GM19372 (cell line): ENCODE measurements around the gene NDUFS1.
"Not testable (repeated sequence)": the region's sequence is repeated elsewhere in the genome, so short reads cannot be mapped to it uniquely, and the experiment has no call there.

Source experiments
- ATAC-seq: cut with Tn5 transposase; IDR thresholded peaks from one replicate; pipeline ENCODE4 v1.9.1; 2021; ENCODE audit warnings: mild to moderate bottlenecking, low read depth, moderate library complexity; ENCODE audit not compliant: unreplicated experiment

Gene NDUFS1

DNA sequence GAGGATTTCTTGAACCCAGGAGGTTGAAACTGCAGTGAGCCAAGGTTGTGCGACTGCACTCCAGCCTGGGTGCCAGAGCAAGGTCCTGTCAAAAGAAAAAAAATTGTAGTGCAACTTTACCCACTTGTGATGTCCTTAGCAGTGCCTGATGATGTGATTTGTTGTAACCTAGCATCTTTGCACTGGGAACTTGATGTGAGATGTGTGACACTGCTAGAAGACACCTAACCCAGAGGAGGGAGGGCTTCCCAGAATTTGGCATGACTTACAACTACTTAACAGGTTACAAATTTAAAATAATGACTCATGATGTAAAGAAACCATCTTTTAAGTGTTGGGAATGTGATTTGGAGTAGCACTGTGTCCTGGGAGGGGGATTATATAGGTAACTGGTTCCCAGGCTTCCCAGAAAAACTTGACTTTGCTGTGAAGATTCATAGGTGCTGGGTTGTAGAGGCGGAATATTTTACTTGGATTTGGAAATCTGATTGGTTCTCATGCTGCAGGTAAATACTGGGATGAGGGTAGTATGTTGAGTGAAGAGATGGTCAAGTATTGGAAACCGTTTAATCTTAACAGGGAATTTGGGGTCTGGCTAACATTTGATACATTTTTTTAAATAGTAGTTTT, 4.1 kb upstream of the NDUFS1 start:
- no peak for ATAC-seq

DNA sequence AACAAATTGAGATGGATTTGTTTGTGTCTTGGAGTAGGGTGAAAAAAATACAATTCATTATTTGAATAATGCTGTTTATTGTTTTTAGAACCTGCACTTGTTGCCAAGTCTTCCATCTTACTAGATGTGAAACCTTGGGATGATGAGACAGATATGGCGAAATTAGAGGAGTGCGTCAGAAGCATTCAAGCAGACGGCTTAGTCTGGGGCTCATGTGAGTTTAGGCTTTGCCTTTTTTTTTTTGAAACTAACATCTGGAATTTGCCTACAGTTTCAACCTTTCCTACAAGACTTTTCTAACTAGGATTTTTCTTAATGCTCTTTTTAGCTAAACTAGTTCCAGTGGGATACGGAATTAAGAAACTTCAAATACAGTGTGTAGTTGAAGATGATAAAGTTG, 3.2 kb upstream of the NDUFS1 start:
- ATAC-seq: not testable (repeated sequence)

DNA sequence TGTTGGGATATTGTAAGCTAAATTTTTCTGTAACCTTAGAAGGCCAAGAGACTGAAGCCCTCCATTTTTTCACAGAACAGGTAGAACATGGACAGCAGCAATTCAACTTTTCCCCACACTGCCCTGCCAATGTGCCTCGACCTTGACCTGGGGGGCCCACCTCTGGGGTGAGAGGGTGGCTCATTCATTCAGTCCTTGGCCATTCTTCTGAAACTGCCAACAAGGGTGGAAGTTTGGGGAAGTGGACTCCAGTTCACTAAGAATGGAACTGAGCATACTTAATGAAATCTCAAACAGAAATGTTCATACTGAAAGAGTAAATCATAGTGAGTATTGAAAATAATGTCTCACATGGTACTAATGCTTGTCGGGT, 1.5 kb upstream of the NDUFS1 start:
- no peak for ATAC-seq

DNA sequence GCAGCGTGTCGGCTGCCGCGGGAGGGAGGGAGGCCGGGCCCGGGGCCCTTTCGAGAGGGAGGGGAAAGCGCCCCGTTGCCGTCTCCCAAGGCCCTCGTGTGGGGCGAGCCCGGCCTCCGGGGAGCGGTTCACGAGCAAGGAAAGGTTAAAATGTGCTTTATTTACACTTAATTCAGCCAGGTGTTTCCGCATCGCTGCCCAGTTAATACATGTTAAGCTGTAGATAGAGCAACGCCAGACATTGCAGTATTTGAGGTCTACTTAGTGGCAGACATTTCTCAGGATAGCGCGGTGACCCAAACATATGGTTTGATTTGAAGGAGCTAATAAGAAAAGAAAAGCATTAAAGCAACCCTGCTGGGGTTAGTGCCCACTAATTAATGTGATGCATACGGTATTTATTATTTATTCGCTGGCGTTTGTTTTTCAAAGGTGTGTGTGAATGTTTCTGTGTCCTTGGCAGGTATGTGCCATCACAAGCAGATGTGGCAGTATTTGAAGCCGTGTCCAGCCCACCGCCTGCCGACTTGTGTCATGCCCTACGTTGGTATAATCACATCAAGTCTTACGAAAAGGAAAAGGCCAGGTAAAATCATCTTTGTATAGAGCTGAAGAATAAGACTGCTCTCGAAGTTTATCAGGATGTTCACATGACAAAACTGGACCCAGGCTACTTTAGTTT, 1.0 kb upstream of the NDUFS1 start:
- peak; percentile 49 for ATAC-seq

DNA sequence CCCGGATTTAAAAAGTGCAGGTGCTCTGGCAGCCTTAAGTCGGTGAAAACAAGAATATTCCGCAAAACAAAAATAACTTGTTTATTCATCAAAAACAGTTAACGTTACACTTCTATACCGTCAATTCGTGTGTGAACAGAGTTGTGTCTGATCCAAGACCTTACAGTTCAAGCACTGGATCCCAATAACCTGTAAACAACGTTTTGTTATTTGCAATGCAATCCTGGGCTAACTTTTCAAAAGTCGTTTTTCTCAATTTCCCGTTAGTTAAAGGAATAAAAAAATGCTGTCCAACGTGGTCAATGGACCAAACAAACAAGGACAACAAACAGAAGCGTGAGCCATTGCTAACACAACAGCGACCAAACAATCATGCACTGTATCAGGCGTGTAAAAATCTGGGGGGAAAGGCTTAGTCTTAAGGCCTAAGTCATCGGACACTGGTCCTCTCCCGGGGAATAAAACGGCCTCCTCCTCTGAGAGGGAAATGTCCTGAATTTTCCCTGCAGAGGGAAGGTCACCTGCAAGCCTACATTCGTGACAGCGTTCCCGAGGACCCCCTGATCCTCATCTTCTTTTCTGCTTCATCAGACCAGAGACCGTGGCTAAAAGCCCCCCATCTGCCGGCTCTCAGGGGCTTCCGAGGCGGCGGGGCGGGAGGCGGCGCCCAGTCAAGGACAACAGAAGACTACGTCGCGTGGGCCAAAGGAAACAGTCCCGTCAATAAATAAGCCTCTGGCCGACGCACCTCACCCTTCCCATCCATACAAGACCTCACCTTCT, 490 bp downstream of the NDUFS1 start:
- peak; percentile 7 for ATAC-seq

DNA sequence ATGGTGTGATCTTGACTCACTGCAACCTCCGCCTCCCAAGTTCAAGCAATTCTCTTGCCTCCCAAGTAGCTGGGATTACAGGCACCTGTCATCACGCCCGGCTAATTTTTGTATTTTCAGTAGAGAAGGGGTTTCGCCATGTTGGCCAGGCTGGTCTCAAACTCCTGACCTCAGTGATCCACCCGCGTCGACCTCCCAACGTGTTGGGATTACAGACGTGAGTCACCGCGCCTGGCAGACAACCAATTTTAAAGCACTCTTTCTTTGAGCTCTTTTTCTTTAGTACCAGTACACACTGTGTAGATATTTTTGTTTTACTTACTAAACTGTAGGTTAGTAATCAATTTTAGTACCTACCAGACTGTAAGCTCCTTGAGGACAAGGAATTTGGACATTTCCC, 2.2 kb downstream of the NDUFS1 start:
- not testable (repeated sequence) for ATAC-seq

DNA sequence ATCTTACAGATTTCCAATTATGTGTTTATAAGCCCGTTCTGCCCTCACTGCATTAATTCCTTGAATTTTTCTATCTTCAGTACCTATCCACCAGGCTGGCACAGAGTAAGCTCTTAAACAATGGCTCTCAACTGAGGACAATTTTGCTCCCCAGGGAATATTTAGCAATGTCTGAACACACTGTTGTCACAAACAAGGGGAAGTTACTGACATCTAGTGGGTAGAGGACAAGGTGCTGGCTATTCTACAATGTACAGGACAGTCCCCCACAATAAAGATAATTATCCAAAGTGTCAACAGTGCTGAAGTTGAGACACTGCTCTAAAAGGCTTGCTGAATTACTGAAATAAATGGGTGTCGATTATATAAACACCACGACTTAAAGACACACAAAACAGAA, 5.0 kb downstream of the NDUFS1 start:
- no peak for ATAC-seq

DNA sequence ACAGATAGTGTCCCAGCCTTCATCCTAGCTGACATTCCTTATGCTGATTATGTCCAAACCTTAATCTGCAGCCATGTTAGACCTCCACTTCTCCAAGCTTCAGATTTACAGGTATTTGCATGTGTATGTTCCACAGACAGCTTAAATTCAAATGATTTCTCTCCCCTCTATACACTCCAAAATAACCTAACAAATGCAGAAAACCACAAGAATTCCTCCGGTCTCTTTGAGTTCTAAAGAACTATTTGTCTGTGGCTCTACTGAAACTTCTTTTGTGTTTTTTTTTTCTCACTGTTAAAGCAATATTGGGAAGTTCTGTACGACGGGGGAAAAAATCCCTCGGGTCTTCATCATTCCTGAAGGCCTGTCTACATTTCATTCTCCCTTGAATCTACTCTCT, 8.6 kb downstream of the NDUFS1 start:
- ATAC-seq: no peak

DNA sequence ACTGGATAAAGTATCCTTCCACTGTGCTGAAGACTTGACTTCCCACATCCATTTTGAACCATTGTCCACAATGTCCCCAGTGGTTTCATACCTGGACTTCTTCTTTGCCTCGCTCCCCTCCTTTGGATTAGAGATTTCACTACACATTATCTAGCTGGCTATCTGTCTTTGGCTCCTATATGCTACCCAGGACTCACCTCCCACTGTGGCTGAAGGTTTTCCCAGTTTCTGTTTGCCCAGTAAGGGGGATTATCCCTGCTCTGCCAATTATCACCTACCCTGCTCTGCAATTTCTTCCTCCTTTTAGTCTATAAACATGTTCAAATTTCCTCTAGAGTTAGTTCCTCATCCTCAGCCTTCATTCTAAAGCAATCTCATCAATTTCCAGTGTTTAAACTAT, 9.1 kb downstream of the NDUFS1 start:
- no peak for ATAC-seq

DNA sequence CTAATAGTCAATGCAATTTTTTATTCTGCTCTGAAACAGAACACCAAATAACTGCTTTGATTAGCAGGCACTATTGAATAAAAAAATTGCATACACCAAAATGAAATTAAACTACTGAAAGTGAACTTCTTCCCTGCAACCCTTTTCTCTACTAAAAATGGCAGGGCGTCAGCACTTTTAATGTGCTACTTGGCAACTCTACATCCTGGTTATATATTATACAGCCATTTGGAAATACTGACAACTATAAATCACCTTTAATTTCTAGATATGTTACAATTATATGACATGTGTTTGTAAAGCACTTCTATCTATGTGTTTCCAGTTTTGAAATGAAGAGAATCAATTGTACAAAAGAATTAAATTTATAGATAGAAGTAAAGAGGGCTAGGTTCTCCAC, 9.9 kb downstream of the NDUFS1 start:
- no peak for ATAC-seq

DNA sequence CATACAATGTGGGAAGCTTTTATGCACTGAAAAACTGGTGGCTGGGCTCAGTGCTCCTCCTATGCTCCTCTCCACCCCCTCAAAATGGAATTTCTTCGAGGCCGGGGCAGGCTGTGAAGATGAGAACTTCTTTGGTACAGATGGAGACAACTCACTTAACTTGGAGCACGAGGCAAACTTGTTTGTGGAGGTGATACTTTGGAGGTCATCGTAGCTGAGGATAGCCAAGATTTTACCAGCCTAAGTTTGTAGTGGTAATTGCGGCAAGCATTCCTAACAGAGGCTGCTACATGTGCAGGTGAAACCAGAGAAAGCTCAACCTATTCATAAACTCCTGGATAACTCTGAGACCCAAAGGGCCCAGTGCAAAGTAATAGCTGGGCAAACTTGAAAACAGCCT, 13.6 kb downstream of the NDUFS1 start:
- ATAC-seq: no peak

DNA sequence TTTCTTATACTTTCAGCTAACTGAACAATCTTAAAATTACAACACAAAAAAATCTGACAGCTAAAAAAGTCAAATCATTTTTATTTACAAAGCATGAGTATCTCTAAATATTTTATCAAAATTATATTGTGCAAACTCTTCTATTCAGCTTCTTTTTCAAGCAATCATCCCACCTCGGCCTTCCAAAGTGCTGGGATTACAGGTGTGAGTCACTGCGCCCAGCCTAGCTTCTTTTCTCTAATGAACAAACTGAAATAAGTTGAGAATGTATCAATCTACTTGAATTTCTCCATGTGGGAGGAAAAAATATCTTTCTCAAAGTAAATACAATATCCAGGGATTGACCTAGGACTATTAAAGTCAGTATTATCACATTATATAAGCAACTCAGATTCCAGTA, 14.9 kb downstream of the NDUFS1 start:
- ATAC-seq: no peak

DNA sequence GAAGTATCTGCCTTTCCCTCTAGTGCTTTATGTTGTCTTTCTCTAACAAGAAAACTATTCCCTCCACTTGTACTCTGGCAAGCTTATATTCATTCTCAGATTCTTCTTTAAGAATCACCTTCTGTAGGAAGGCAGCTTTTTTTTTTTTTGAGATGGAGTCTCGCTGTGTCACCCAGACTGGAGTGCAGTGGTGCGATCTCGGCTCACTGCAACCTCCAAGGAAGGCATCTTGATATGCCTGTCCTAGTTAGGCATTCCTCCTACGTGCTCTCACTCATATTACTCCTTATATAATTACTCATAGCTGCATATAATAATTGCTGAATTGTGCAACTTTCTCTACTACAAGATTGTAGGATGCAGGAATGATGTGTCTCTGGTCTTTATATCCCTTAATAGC, 15.8 kb downstream of the NDUFS1 start:
- no peak for ATAC-seq

DNA sequence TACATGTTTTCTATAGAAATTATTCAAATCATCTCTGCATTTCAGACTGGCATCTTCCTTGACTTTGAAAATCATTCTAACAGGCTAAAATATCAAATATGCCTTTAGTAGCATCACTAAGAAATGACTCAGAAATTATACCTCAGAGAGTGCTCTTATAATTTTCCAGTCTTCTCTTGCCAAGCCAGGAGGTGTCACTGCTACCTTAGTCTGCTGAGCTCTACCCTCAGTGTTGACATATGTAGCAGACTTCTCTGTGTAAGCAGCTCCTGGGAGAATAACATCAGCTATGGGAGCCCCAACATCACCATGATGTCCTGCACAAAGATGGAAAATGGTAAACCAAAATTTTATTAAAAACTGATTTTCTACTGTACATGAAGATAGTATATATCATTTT, 31.6 kb downstream of the NDUFS1 start:
- ATAC-seq: no peak

DNA sequence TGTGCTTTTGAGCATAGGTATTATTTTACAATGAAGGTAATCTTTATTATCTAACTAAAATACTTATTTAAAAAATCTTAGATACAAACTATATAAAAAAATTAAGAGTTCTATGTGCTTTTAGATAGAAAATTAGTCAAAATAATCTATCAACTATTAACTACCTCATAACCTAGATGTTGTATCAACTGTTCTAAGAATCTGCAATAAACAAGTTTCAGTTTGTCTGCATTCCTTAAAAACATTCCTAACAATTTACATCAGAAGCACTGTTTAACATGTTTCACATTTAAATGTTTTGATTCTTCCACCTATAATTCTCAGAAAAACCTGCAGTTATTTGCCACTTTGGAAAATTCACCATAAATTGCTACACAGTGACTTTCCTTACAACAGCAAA, 33.3 kb downstream of the NDUFS1 start:
- no peak for ATAC-seq

DNA sequence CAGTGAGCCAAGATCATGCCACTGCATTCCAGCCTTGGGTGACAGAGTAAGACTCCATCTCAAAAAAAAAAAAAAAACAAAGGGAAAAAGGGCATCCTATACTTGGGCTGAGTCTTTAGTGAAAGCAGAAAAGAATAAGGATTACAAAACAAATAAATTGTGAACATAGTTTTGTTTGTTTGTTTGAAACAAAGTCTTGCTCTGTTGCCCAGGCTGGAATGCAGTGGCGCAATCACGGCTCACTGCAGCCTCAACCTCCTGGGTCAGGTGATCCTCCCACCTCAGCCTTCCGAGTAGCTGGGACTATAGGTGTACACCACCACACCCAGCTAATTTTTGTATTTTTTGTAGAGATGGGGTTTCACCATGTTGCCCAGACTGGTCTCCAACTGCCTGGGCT, 36.7 kb downstream of the NDUFS1 start:
- not testable (repeated sequence) for ATAC-seq

DNA sequence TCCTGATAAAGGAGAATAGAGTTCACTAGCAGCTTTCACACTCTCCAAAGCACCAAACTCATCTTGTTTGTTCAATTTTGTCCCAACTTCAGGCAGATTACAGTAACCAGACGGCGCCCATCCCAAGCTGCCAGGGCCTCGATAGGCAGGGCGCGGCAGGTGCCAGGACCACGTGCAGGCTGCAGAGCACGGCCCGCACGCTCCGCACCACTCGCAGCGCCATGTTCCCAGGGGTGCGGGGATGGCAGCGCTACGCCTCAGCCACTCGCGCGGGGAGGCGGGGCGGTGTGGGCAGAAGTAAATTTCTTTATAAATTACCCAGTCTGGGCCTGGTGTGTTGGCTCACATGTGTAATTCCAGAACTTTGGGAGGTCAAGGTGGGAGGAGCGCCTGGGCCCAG, 43.0 kb downstream of the NDUFS1 start:
- no peak for ATAC-seq

DNA sequence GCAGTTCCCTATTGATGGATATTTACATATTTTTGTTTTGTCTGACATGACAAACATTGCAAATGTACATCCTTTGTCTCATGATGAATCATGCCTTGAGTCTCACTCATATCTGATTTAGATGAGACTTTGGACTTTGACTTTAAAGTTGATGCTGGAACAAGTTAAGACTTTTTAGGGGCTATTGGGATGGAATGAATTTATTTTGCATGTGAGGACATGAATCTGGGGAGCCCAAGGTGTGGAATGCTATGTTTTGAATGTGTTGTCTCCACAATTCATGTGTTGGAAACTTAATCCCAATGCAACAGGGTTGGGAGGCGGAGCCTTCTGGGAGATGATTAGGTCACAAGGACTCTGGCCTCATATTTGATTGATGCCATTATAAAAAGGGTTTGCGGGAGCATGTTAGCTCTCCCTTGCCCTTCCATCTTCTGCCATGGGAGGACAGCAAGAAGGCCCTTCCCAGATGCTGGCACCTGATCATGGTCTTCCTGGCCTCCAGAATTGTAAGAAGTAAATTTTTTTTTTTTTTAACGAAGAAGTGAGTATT, 44.1 kb downstream of the NDUFS1 start:
- no peak for ATAC-seq

DNA sequence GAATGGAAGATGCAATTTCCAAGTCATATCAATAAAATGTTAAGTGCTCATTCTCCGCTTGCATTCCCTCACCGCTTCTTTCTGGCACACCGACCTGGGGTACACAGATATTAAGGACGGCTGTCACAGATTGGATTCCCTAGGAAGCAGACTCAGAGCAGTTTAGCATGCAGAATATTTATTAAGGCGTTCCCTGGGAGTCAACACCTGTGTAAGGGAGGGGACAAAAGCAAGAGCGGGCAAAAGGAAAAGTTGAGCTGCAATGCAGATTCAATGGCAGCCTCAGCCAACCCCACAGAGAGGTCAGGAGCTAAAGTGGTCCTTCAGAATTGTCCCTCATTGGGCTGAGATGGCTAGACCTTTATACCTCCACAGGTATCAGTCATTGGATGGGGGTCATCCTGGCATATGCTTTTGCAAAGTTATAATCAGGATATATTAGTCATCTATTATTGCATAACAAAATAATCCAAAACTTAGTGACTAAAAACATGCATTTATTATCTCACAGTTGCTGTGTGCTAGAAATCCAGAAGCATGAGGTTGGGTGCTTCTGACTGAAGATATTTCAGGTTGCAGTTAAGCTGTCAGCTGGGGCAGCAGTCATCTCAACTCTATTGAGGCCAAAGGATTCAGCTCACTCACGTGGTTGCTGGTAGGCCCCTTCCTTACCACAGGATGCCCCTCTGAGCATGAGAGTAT, 46.2 kb downstream of the NDUFS1 start:
- ATAC-seq: no peak

DNA sequence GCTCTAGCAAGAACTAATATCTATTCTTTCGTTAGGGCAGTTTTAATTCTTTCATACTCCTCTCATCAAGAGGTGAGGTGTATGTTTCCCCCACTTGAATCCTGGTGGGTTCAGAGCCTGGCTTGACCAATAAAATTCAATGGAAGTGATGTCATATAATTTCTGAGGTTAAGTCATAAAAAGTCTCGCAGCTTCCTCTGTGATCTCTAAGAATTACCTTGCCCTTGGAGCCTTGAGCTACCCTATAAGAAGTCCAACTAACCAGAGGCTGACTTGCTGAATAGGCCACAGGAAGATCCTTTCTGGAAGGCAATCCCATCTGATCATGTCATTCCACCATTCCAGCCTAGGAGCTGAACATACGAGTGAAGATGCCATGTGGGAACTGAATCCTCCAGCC, 47.1 kb downstream of the NDUFS1 start:
- no peak for ATAC-seq

DNA sequence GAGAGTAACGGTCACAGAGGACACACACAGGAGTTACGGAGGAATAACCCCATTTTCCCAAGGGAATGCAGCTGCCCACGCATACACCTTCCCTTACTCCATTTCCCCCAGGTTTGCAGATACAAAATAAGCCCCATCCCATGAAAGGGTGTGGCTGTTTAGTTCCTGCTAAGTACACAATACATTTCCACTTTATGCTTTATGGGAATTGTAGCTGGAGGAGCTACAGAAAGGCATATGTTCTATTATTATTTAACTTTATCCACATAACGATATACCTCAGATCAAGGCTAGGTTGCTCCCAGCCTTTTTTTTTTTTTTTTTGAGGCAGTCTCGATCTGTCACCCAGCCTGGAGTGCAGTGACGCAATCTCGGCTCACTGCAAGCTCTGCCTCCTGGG, 50.5 kb downstream of the NDUFS1 start:
- ATAC-seq: no peak
